ENCODE results near the gene POLD1. TPM values are rescaled to one million over a fixed set of nuclear protein-coding genes. Genes with fewer than 3 reads are reported as not detected.
"Not testable (repeated sequence)": the region's sequence is repeated elsewhere in the genome, so short reads cannot be mapped to it uniquely, and the experiment has no call there.

Gene POLD1
- total RNA-seq (2013): 19.7 TPM
- polyA plus RNA-seq (10 to 100 TPM in 2 of 3 donors, 1 to 10 TPM in 1; 9.3 to 22.4 (median 15.6) TPM), polyA minus RNA-seq (23.1 and 32.9 TPM in 2 replicates), total RNA-seq (3.7 to 15.4 (median 11.7) reads per million in 11 experiments)

DNA sequence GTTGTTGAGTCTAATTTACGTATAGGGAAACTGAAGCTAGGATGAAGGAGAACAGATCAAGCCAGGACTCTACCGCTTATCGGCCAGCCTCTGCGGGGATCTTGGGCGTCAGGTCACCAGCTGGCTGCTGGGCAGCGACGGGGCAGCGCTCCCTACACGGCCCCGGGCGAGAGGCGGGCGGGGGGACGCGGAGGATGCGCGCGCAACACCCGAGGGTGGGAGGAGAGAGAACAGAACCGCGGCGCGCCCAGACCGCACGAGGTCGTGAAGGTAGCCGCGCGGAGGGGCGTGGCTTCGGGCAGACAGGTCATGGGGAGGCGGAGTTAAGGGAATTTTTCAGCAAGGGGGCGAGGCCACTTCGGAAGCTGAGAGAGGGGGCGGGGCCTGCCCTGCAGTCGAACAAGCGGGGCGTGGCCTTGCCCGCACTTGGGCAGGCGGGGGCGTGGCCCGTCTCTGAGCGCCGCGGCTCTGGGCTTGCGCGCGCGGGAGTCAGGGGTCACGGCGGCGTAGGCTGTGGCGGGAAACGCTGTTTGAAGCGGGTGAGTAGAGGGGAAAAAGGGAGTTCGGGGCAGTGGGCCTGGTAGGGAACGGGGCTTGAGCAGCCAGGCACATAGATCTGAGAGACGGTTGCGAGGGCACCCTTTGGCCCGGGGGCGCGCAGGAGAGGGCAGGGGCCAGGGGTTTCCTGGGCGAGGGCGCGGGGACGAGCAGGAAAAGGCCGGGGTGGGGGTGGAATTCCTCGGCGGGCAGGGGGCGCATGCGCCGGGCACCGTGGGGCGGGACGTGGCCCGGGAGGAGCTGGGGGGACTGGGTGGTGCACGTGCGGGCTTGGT lies at the start of gene POLD1:
TSS of gene POLD1 (plus strand) at position 496 of the 833 bp plus-strand sequence. CDS start 14,505 bp downstream, outside the sequence.
- DNase-seq: peak; percentile 98 to 99 (median 98)
- peaks cover 0 to 4% (median 0%) of the 10 kb centered on the region in 7 donors for H3K9me3 Mint-ChIP-seq
- no peaks in the 10 kb centered on the region for H3K27me3 ChIP-seq (ENCODE audit: control insufficient read depth in 2 of 2, insufficient read depth in 2 of 2, low read length in 2 of 2)
- peak within 1 kb of the TSS; percentile 61 to 71 for H3K27ac ChIP-seq (ENCODE audit: low read depth in 1 of 2, low read length in 2 of 2)
- intact Hi-C loops (cut with micrococcal nuclease): loop anchor here in 1 of 2 donors (1.0 to 5.0 kb wide), 2 partner anchors 55 to 128 kb away; partner anchors contain the start of genes ASPDH, JOSD2 and KCNC3
- H3K9ac ChIP-seq (ENCODE audit: insufficient read depth, low read length, poor library complexity, severe bottlenecking): peak within 1 kb of the TSS; percentile 61
- peaks cover 52% of the 10 kb centered on the region for H3K4me1 Mint-ChIP-seq
- peak within 1 kb of the TSS; percentile 64 for H2AFZ ChIP-seq (ENCODE audit: insufficient read depth, low read depth, low read length, poor library complexity, severe bottlenecking)
- TF ChIP-seq CTCF (IDR thresholded peaks at IDR 0.05): no peak
- H3K4me3 Mint-ChIP-seq: peak within 1 kb of the TSS; percentile 82 to 95
- peak within 1 kb of the TSS; percentile 91 to 98 (median 96) for H3K27ac Mint-ChIP-seq
- under 1% methylated on average over 75 of the region's 78 CpGs for WGBS (ENCODE audit: insufficient coverage)
- peaks cover 48 to 60% of the 10 kb centered on the region in 2 donors for H3K4me1 ChIP-seq (ENCODE audit: control insufficient read depth in 1 of 2, insufficient read depth in 2 of 2, low read length in 2 of 2)
- H3K36me3 ChIP-seq (replicated peaks in 1 of 2; ENCODE audit: control insufficient read depth in 1 of 2, insufficient read depth in 2 of 2, low read length in 2 of 2): peaks cover 38 to 39% of the 10 kb centered on the region in 2 donors
- peak within 1 kb of the TSS; percentile 99 for H3K4me2 ChIP-seq (replicated peaks; ENCODE audit: extremely low read depth, low read length, poor library complexity, severe bottlenecking)
- H3K79me2 ChIP-seq (ENCODE audit: insufficient read depth, low read length): peaks cover 44% of the 10 kb centered on the region
- peaks cover 0 to 5% (median 3%) of the 10 kb centered on the region in 3 donors for H3K27me3 Mint-ChIP-seq (ENCODE audit: low read depth in 3 of 3)
- H4K20me1 ChIP-seq (ENCODE audit: insufficient read depth, low read length): peaks cover 47% of the 10 kb centered on the region
- no peaks in the 10 kb centered on the region for H3K9me3 ChIP-seq (replicated peaks in 1 of 2; ENCODE audit: control insufficient read depth in 1 of 2, insufficient read depth in 1 of 2, low read length in 2 of 2)
- peaks cover 29 to 36% of the 10 kb centered on the region in 2 donors for H3K36me3 Mint-ChIP-seq
- H3K4me3 ChIP-seq (replicated peaks in 1 of 3; ENCODE audit: low read depth in 2 of 3, low read length in 3 of 3): peak within 1 kb of the TSS; percentile 45 to 86 (median 48)

- 99% methylated on average over 8 of the region's 12 CpGs for WGBS (ENCODE audit: insufficient coverage)
- H3K4me3 ChIP-seq (replicated peaks in 1 of 3; ENCODE audit: low read depth in 2 of 3, low read length in 3 of 3): no peak overlapping the region
- peaks cover 39 to 55% of the 10 kb centered on the region in 2 donors for H3K36me3 ChIP-seq (replicated peaks in 1 of 2; ENCODE audit: control insufficient read depth in 1 of 2, insufficient read depth in 2 of 2, low read length in 2 of 2)
- Mint-ChIP-seq H3K4me3 (no peak overlapping the region), H3K36me3 (peaks cover 41 to 58% of the 10 kb centered on the region in 2 donors), H3K9me3 (peaks cover 0 to 16% (median 8%) of the 10 kb centered on the region in 7 donors), H3K27me3 (ENCODE audit: low read depth in 3 of 3) (peaks cover 1 to 10% (median 9%) of the 10 kb centered on the region in 3 donors), H3K27ac (peak overlapping the region in 4 of 7 donors; percentile 6 to 94 (median 64)), H3K4me1 (peaks cover 73% of the 10 kb centered on the region)
- no peak overlapping the region for H2AFZ ChIP-seq (ENCODE audit: insufficient read depth, low read depth, low read length, poor library complexity, severe bottlenecking)
- no peak overlapping the region for H3K27ac ChIP-seq (ENCODE audit: low read depth in 1 of 2, low read length in 2 of 2)
- intact Hi-C loops (cut with micrococcal nuclease): no loop called here
- no peak overlapping the region for H3K4me2 ChIP-seq (replicated peaks; ENCODE audit: extremely low read depth, low read length, poor library complexity, severe bottlenecking)
- no peak for TF ChIP-seq CTCF (IDR thresholded peaks at IDR 0.05)
- peaks cover 61% of the 10 kb centered on the region for H4K20me1 ChIP-seq (ENCODE audit: insufficient read depth, low read length)
- DNase-seq: no peak
- H3K9ac ChIP-seq (ENCODE audit: insufficient read depth, low read length, poor library complexity, severe bottlenecking): no peak overlapping the region
- H3K27me3 ChIP-seq (ENCODE audit: control insufficient read depth in 2 of 2, insufficient read depth in 2 of 2, low read length in 2 of 2): no peaks in the 10 kb centered on the region
- no peaks in the 10 kb centered on the region for H3K9me3 ChIP-seq (replicated peaks in 1 of 2; ENCODE audit: control insufficient read depth in 1 of 2, insufficient read depth in 1 of 2, low read length in 2 of 2)
- H3K4me1 ChIP-seq (ENCODE audit: control insufficient read depth in 1 of 2, insufficient read depth in 2 of 2, low read length in 2 of 2): peaks cover 83 to 91% of the 10 kb centered on the region in 2 donors
- H3K79me2 ChIP-seq (ENCODE audit: insufficient read depth, low read length): peaks cover 45% of the 10 kb centered on the region
Observed at GRCh38 chr19:50334741-50335421, 49.3 kb upstream of the POLD1 start.

DNA sequence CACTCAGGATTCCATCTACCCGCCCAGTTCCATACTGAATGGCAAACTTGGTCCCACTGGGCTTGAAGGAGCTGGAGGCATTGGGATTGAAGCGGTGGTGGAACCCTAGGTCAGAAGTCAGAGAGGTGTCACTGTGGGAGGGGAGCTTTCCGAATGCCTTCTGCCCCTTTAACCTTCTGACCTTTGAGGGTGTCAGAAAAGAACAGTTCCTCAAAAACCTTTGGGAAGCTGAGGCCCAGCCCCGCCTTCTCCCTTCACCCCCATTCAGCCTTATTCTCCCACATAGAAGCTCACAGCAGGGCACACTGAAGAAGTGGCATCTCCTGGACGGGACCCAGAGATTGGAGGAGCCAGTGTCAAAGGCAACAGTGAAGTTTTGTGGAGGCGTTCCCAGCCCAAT lies 47.1 kb upstream of the POLD1 start:
- Mint-ChIP-seq H3K4me1 (peaks cover 74% of the 10 kb centered on the region), H3K27ac (peak overlapping the region in 4 of 7 donors; percentile 11 to 69 (median 52)), H3K4me3 (peak overlapping the region in 1 of 2 donors; percentile 16), H3K36me3 (peaks cover 43 to 62% of the 10 kb centered on the region in 2 donors)
- Histone ChIP-seq H3K4me1 (ENCODE audit: control insufficient read depth in 1 of 2, insufficient read depth in 2 of 2, low read length in 2 of 2) (peaks cover 87 to 94% of the 10 kb centered on the region in 2 donors), H3K27ac (ENCODE audit: low read depth in 1 of 2, low read length in 2 of 2) (peak overlapping the region in 1 of 2 donors; percentile 26), H3K79me2 (ENCODE audit: insufficient read depth, low read length) (peaks cover 62% of the 10 kb centered on the region), H4K20me1 (ENCODE audit: insufficient read depth, low read length) (peaks cover 79% of the 10 kb centered on the region), H3K36me3 (replicated peaks in 1 of 2; ENCODE audit: control insufficient read depth in 1 of 2, insufficient read depth in 2 of 2, low read length in 2 of 2) (peaks cover 39 to 55% of the 10 kb centered on the region in 2 donors), H3K4me3 (replicated peaks in 1 of 3; ENCODE audit: low read depth in 2 of 3, low read length in 3 of 3) (peak overlapping the region in 1 of 3 experiments; percentile 8)
- H3K9me3 Mint-ChIP-seq; intact Hi-C loops (cut with micrococcal nuclease); DNase-seq; H3K4me2 ChIP-seq (replicated peaks; ENCODE audit: extremely low read depth, low read length, poor library complexity, severe bottlenecking); H3K9ac ChIP-seq (ENCODE audit: insufficient read depth, low read length, poor library complexity, severe bottlenecking); H3K27me3 ChIP-seq (ENCODE audit: control insufficient read depth in 2 of 2, insufficient read depth in 2 of 2, low read length in 2 of 2); H2AFZ ChIP-seq (ENCODE audit: insufficient read depth, low read depth, low read length, poor library complexity, severe bottlenecking); H3K27me3 Mint-ChIP-seq (ENCODE audit: low read depth in 3 of 3); H3K9me3 ChIP-seq (replicated peaks in 1 of 2; ENCODE audit: control insufficient read depth in 1 of 2, insufficient read depth in 1 of 2, low read length in 2 of 2): not testable (repeated sequence)
- 67% methylated on average over 2 of the region's 6 CpGs for WGBS (ENCODE audit: insufficient coverage)

Data from CD14-positive monocyte (primary cell).